NCI-H1436 (cell line): ENCODE measurements around the gene OBI1.

Experiments used
- DNase-seq: peaks from one replicate; lab custom pipeline; 2025; lab: John Stamatoyannopoulos, UW

Gene OBI1

GRCh38 chr13:78658630-78659449 is at the start of gene OBI1:
Gene OBI1 (minus strand): TSS chr13:78659155. CDS start chr13:78659120, 35 bp downstream.
- DNase-seq = peak; percentile 76

GRCh38 chr13:78701383-78701782 is 42.4 kb upstream of the OBI1 start:
- DNase-seq = no peak

GRCh38 chr13:78700121-78700910 is 41.4 kb upstream of the OBI1 start:
- no peak for DNase-seq

- DNase-seq = no peak
Observed at GRCh38 chr13:78689011-78689410, 30.1 kb upstream of the OBI1 start.

- DNase-seq = no peak
Observed at GRCh38 chr13:78686461-78686860, 27.5 kb upstream of the OBI1 start.

- DNase-seq = no peak
Observed at GRCh38 chr13:78680576-78681350, 21.8 kb upstream of the OBI1 start.

- peak; percentile 8 for DNase-seq
Observed at GRCh38 chr13:78680115-78680561, 21.2 kb upstream of the OBI1 start.

GRCh38 chr13:78679329-78679728 is 20.4 kb upstream of the OBI1 start:
- DNase-seq = no peak

GRCh38 chr13:78675112-78675511 is 16.2 kb upstream of the OBI1 start:
- no peak for DNase-seq

- DNase-seq = no peak
Observed at GRCh38 chr13:78674638-78675037, 15.7 kb upstream of the OBI1 start.

GRCh38 chr13:78662467-78662866 is 3.5 kb upstream of the OBI1 start:
- no peak for DNase-seq

- no peak for DNase-seq
Observed at GRCh38 chr13:78660495-78660857, 1.5 kb upstream of the OBI1 start.

- no peak for DNase-seq
Observed at GRCh38 chr13:78659732-78660494, 958 bp upstream of the OBI1 start.

GRCh38 chr13:78659450-78659730 is 435 bp upstream of the OBI1 start:
- no peak for DNase-seq

GRCh38 chr13:78657699-78658629 is 991 bp downstream of the OBI1 start:
- no peak for DNase-seq

- DNase-seq = no peak
Observed at GRCh38 chr13:78655906-78656305, 3.0 kb downstream of the OBI1 start.

GRCh38 chr13:78655007-78655406 is 3.9 kb downstream of the OBI1 start:
- DNase-seq = no peak

- DNase-seq = no peak
Observed at GRCh38 chr13:78652651-78653050, 6.3 kb downstream of the OBI1 start.

- no peak for DNase-seq
Observed at GRCh38 chr13:78650717-78651083, 8.3 kb downstream of the OBI1 start.

- no peak for DNase-seq
Observed at GRCh38 chr13:78649997-78650716, 8.8 kb downstream of the OBI1 start.
